Activated CD8-positive, alpha-beta T cell treated with anti-CD3 and anti-CD28 coated beads for 36 hours (primary cell): ENCODE results near the gene TMC8. TPM values are rescaled to one million over a fixed set of nuclear protein-coding genes. Genes with fewer than 3 reads are reported as not detected.

Experiments
- ATAC-seq: fragments of 200-7000 bp; cut with Tn5 transposase; one replicate; pipeline ENCODE4 v1.10.0; 2021; ENCODE audit warnings: mild to moderate bottlenecking, moderate library complexity
- CTCF ChIA-PET: fragments of 350-600 bp; sonication (Branson Sonifier 250); formaldehyde crosslinking; loops from one replicate; lab custom pipeline; 2021; ENCODE audit warnings: antibody characterized with exemption; lab: Charles Lee
- POLR2A ChIA-PET: fragments of 350-600 bp; sonication (Branson Sonifier 250); formaldehyde crosslinking; loops from one replicate; lab custom pipeline; 2021; ENCODE audit warnings: antibody characterized with exemption; lab: Charles Lee
- DNase-seq: peaks from one replicate; pipeline ENCODE4 v3.0.0-alpha.2; 2020
- H3K27ac Mint-ChIP-seq: one replicate; pipeline ENCODE4 v1.8.0; 2021; ENCODE audit warnings: mild to moderate bottlenecking, mixed read lengths
- H3K27me3 Mint-ChIP-seq: one replicate; pipeline ENCODE4 v1.8.0; 2021; ENCODE audit warnings: mixed read lengths
- H3K36me3 Mint-ChIP-seq: one replicate; pipeline ENCODE4 v1.8.0; 2021; ENCODE audit warnings: low read depth, mixed read lengths
- H3K4me1 Mint-ChIP-seq: one replicate; pipeline ENCODE4 v1.8.0; 2021; ENCODE audit warnings: low read depth, mixed read lengths
- H3K4me3 Mint-ChIP-seq: one replicate; pipeline ENCODE4 v1.8.0; 2021; ENCODE audit warnings: mild to moderate bottlenecking, moderate library complexity, mixed read lengths
- H3K9me3 Mint-ChIP-seq: one replicate; pipeline ENCODE4 v1.8.0; 2021; ENCODE audit warnings: mixed read lengths
- intact Hi-C: fragments of 100-400 bp; cut with micrococcal nuclease; formaldehyde crosslinking; loops from one replicate; pipeline ENCODE4 v1.10.0; 2022
- total RNA-seq, 2 experiments: library from RNA; stranded (reverse); gene quantifications; one replicate each; pipeline ENCODE4 v1.2.3, GENCODE V29; 2021
- TF ChIP-seq, protein P1 (sequence below): fragments of 200-600 bp; IDR thresholded peaks from one replicate; pipeline ENCODE4 v1.8.0; 2022; ENCODE audit warnings: antibody characterized with exemption, mild to moderate bottlenecking

The TMC8 gene
- total RNA-seq, 2 experiments from 2014 or later = 182 to 197 TPM

DNA sequence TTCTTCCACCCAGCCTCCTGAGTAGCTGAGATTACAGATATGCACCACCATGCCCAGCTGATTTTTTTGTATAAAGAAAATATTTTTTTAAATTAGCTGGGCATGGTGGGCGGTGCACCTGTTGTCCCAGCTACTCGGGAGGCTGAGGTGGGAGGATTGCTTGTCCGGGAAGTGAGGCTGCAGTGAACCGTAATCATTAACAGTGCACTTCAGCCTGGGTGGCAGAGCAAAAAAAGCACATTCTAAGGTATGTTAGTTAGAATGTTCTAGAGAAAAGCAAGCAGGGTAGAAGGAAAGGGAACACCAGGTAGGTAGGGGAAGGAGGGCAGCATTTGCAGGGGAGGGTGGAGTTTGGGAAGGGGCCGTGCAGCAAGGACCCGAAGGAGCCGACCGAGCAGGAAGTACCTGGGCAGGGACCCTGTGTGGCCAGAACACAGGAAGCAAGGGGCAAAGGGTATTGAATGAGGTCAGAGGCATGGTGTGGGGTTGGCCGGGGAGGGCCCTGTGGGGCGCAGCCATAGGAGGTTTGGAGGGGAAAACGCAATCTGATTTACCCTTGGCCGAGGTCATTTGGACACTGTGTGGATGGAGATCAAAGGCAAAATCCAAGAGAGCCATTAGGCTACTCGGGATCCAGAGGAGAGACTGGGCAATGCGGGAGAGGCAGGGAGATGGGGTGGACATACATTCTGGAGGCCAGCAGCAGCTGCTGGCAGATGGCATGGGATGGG is 17.9 kb downstream of the TMC8 start:
- ATAC-seq (no peak), DNase-seq (no peak)
- ChIA-PET CTCF (no interaction called here), POLR2A (interaction anchor here (1.4 to 19.2 kb wide), 2 partner anchors 15 to 22 kb away, joined by 3 to 335 read pairs; partner anchors contain the start of genes TMC6 and TMC8)
- no peak overlapping the region for H3K4me3 Mint-ChIP-seq
- no peaks in the 10 kb centered on the region for H3K36me3 Mint-ChIP-seq
- no peaks in the 10 kb centered on the region for H3K9me3 Mint-ChIP-seq
- H3K27me3 Mint-ChIP-seq = no peaks in the 10 kb centered on the region
- peaks cover 16% of the 10 kb centered on the region for H3K4me1 Mint-ChIP-seq
- intact Hi-C loops = no loop called here
- TF ChIP-seq, protein P1, sequence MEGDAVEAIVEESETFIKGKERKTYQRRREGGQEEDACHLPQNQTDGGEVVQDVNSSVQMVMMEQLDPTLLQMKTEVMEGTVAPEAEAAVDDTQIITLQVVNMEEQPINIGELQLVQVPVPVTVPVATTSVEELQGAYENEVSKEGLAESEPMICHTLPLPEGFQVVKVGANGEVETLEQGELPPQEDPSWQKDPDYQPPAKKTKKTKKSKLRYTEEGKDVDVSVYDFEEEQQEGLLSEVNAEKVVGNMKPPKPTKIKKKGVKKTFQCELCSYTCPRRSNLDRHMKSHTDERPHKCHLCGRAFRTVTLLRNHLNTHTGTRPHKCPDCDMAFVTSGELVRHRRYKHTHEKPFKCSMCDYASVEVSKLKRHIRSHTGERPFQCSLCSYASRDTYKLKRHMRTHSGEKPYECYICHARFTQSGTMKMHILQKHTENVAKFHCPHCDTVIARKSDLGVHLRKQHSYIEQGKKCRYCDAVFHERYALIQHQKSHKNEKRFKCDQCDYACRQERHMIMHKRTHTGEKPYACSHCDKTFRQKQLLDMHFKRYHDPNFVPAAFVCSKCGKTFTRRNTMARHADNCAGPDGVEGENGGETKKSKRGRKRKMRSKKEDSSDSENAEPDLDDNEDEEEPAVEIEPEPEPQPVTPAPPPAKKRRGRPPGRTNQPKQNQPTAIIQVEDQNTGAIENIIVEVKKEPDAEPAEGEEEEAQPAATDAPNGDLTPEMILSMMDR = no peak
- H3K27ac Mint-ChIP-seq = no peak overlapping the region

DNA sequence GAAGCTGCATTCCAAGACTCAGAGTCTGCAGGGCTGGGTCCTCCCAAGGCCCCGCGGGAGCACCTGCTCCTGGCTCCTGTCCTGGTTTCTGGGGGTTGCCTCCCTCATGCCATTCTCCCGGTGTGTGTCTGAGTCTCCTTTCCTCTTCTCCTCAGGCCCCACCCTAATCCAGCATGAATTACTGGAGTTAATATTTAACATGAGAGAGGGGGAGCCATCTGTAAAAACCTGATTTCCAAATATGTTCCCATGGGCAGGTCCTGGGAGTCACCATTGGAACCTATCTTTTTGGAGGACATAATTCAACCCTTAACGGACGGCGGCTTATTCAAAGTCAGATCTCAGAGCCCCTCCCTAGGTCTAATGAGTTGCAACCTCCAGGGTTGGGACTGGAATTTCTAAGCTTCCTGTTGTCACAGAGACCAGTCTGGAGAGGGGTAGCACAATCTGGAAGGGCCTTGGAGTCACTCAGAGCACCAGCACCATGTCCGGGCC is 21.0 kb downstream of the TMC8 start:
- Mint-ChIP-seq H3K36me3 (no peaks in the 10 kb centered on the region), H3K4me1 (peaks cover 18% of the 10 kb centered on the region), H3K9me3 (no peaks in the 10 kb centered on the region), H3K27ac (no peak overlapping the region), H3K4me3 (no peak overlapping the region), H3K27me3 (no peaks in the 10 kb centered on the region)
- ATAC-seq (no peak), DNase-seq (no peak)
- TF ChIP-seq, protein P1 = no peak
- intact Hi-C loops = no loop called here
- ChIA-PET POLR2A (interaction anchor here (0.9 to 1.9 kb wide), 3 partner anchors 9 to 14 kb away, joined by 3 to 8 read pairs (median 5); no protein-coding TSS in a partner anchor), CTCF (interaction anchor here (0.6 to 0.7 kb wide), 2 partner anchors 11 to 67 kb away, joined by 3 to 4 read pairs; no protein-coding TSS in a partner anchor)

DNA sequence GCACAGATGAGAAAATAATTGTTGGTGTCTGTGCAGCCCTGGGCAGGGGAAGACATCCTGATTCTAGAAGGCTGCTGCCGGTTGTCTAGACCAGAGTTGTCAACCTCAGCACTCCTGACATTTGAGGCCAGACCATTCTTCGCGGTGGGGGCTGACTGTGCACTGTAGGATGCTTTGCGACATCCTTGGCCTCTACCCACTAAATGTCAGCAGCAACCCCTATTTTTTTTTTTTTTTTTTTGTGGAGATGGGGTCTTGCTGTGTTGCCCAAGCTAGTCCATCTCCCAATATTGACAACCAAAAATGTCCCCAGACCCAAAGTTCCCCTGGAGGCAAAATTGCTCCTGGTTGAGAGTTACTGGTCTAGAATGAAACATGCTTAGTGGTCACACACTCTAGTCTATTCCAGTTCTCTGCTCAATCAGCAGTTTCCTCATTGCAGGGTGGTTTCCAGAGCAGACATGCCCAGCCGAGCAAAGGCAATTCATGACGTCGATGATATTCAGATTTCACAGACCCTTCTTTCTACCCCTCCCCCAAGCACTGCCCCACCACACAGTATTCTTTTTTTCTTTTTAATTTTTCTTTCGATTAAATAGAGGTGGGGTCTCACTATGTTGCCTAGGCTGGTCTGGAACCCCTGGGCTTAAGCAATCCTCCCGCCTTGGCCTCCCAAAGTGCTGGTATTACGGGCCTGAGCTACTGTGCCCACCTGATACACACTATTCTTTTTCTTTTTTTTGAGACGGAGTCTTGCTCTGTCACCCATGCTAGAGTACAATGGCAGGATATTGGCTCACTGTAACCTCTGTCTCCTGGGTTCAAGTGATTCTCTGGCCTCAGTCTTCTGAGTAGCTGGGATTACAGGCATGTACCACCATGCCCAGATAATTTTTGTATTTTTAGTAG is 24.6 kb downstream of the TMC8 start:
- Mint-ChIP-seq H3K9me3 (no peaks in the 10 kb centered on the region), H3K27ac (peak overlapping the region; percentile 13), H3K4me3 (no peak overlapping the region), H3K27me3 (no peaks in the 10 kb centered on the region), H3K4me1 (peaks cover 12% of the 10 kb centered on the region), H3K36me3 (no peaks in the 10 kb centered on the region)
- DNase-seq (peak; percentile 64), ATAC-seq (peak; percentile 81)
- intact Hi-C loops = no loop called here
- ChIA-PET POLR2A (interaction anchor here (1.1 to 1.6 kb wide), 3 partner anchors 12 to 14 kb away, joined by 3 to 5 read pairs (median 5); partner anchors contain the start of gene SYNGR2), CTCF (interaction anchor here (1.9 kb wide), 1 partner anchor 21 kb away, joined by 5 read pairs; no protein-coding TSS in a partner anchor)
- TF ChIP-seq, protein P1 = no peak

DNA sequence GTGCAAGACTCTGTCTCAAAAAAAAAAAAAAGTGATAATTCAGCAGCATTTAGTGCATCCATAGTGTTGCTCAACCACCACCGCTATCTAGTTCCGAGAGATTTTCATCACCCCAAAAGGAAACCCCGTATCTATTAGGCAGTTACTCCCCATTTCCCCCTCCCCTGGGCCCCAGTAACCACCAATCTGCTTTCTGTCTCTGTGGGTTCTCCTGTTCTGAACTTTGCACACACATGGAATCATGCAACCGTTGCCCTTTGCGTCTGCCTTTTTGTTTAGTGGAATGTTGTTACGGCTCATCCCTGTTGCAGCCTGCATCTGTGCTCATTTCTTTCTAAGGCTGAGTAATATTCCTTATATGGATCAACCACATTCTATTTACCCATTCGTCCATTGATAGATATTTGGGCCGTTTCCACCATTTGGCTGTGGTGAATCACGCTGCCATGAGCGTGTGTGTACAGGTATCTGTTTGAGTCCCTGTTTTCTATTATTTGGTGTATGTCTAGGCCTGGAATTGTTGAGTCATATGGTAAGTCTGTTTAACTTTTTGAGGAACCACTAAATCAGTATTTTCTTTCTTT is 29.1 kb downstream of the TMC8 start:
- intact Hi-C loops = no loop called here
- Mint-ChIP-seq H3K27ac (no peak overlapping the region), H3K9me3 (no peaks in the 10 kb centered on the region), H3K4me3 (no peak overlapping the region), H3K27me3 (no peaks in the 10 kb centered on the region), H3K36me3 (no peaks in the 10 kb centered on the region), H3K4me1 (peaks cover 12% of the 10 kb centered on the region)
- DNase-seq (no peak), ATAC-seq (peak; percentile 35)
- CTCF ChIA-PET = no interaction called here
- TF ChIP-seq, protein P1 = no peak
- POLR2A ChIA-PET = no interaction called here
